ENCODE measurements around the gene PRKAR2B.

DNA sequence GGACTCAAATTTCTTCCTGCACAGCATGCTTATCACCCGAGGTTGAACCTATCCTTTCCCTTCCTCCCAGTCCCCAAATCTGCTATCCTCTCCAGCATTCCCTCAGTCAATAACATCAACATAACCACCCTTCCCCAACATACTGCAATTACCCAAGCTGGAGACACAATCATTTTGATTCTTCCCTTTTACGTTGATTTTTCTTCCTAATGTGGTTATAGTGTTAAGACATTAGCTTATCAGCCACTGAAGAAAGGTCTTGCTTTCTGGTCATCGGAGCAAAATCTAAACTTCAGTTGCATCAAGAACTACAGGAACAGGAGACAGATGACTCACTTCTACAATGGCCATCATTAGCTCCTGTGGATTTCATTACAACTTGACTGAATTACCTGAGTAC, 120.8 kb downstream of the PRKAR2B start:
- TF ChIP-seq TCF4 (CRISPR knock-in tag; IDR thresholded peaks at IDR 0.05; ENCODE audit: borderline replicate concordance): no peak
- no peak for TF ChIP-seq ZFP30 (CRISPR knock-in tag; IDR thresholded peaks at IDR 0.05)
- TF ChIP-seq, protein P1, sequence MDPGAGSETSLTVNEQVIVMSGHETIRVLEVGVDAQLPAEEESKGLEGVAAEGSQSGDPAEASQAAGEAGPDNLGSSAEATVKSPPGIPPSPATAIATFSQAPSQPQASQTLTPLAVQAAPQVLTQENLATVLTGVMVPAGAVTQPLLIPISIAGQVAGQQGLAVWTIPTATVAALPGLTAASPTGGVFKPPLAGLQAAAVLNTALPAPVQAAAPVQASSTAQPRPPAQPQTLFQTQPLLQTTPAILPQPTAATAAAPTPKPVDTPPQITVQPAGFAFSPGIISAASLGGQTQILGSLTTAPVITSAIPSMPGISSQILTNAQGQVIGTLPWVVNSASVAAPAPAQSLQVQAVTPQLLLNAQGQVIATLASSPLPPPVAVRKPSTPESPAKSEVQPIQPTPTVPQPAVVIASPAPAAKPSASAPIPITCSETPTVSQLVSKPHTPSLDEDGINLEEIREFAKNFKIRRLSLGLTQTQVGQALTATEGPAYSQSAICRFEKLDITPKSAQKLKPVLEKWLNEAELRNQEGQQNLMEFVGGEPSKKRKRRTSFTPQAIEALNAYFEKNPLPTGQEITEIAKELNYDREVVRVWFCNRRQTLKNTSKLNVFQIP (CRISPR knock-in tag; IDR thresholded peaks at IDR 0.05; ENCODE audit: borderline replicate concordance, low read depth): no peak
